HG02763 (cell line): Measurements from ENCODE around the gene EIF5A2.

Experiments
- ATAC-seq: cut with Tn5 transposase; IDR thresholded peaks from one replicate; pipeline ENCODE4 v1.9.1; 2021; ENCODE audit warnings: mild to moderate bottlenecking, moderate library complexity; ENCODE audit not compliant: unreplicated experiment

The EIF5A2 gene

GRCh38 chr3:170862618-170863374 lies 45.6 kb downstream of the EIF5A2 start:
- ATAC-seq: no peak

GRCh38 chr3:170858599-170858998 lies 49.8 kb downstream of the EIF5A2 start:
- no peak for ATAC-seq

GRCh38 chr3:170852324-170852723 lies 56.1 kb downstream of the EIF5A2 start:
- no peak for ATAC-seq

GRCh38 chr3:170848292-170848917 lies 60.0 kb downstream of the EIF5A2 start:
- no peak for ATAC-seq

GRCh38 chr3:170844377-170844776 lies 64.1 kb downstream of the EIF5A2 start:
- ATAC-seq: no peak

- ATAC-seq: no peak
Observed at GRCh38 chr3:170840291-170840859, 68.1 kb downstream of the EIF5A2 start.

- ATAC-seq: no peak
Observed at GRCh38 chr3:170839518-170840100, 68.8 kb downstream of the EIF5A2 start.
